ENCODE data around the gene SORBS1.

SORBS1 gene

DNA sequence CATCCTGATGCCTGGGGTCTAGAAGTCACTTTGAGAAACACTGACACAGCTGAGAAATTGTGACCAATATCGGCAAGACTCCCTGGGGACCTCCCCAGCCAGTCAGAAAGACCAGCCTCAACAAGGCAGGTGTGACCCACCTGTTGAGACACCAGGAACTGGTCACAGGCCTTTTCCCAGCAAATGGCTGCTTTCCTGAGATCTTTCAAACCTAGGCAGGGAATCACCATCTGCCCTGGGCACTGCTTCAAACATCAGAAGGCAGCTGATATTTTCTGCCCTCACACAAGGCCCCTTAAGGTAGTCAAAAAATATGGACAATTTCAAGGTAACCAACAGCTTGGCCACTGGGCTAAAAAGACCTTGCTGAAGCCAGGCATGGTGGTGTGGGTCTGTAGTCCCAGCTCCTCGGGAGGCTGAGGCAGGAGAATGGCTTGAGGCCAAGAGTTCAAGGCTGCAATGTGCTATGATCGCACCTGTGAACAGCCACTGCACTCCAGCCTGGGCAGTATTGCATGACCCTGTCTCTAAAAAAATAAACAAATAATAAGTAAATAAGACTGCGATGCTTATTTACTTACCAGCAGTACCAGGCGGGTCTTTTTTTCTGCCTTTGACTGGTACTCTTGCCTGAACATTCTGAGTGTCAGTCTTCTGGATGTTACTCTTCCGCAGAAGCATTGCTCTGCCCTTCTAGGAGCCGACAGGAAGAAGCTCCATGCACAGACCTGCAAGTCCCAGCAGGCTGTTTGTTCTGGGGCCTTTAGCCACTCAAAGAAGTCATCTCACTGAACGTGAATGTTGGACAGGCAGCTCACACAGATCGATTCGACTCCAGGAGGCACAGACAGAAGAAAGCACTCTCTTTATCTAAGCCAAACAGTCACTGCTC lies 59.7 kb downstream of the SORBS1 start:
- Histone ChIP-seq H3K27me3 (ENCODE audit: low read length) (no peaks in the 10 kb centered on the region), H3K79me2 (ENCODE audit: insufficient read depth, low read length) (no peaks in the 10 kb centered on the region), H3F3A (ENCODE audit: insufficient read depth) (no peaks in the 10 kb centered on the region), H2AFZ (ENCODE audit: low read depth, low read length, severe bottlenecking) (no peak overlapping the region), H3K9ac (ENCODE audit: low read length) (no peak overlapping the region), H3K36me3 (ENCODE audit: low read length) (no peaks in the 10 kb centered on the region), H3K9me2 (replicated peaks; ENCODE audit: insufficient read depth, low read length) (no peaks in the 10 kb centered on the region), H3K9me3 (ENCODE audit: insufficient read depth, low read length) (no peaks in the 10 kb centered on the region), H4K20me1 (ENCODE audit: low read depth, low read length) (no peaks in the 10 kb centered on the region), H3K27ac (ENCODE audit: low read depth, low read length) (no peak overlapping the region), H3K4me2 (ENCODE audit: low read depth, low read length, poor library complexity, severe bottlenecking) (no peak overlapping the region), H3K4me3 (ENCODE audit: insufficient read depth, low read length, poor library complexity, severe bottlenecking) (no peak overlapping the region)
- TF ChIP-seq, protein P1, sequence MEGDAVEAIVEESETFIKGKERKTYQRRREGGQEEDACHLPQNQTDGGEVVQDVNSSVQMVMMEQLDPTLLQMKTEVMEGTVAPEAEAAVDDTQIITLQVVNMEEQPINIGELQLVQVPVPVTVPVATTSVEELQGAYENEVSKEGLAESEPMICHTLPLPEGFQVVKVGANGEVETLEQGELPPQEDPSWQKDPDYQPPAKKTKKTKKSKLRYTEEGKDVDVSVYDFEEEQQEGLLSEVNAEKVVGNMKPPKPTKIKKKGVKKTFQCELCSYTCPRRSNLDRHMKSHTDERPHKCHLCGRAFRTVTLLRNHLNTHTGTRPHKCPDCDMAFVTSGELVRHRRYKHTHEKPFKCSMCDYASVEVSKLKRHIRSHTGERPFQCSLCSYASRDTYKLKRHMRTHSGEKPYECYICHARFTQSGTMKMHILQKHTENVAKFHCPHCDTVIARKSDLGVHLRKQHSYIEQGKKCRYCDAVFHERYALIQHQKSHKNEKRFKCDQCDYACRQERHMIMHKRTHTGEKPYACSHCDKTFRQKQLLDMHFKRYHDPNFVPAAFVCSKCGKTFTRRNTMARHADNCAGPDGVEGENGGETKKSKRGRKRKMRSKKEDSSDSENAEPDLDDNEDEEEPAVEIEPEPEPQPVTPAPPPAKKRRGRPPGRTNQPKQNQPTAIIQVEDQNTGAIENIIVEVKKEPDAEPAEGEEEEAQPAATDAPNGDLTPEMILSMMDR (IDR thresholded peaks at IDR 0.05; ENCODE audit: insufficient read depth, low read length, poor library complexity, severe bottlenecking) = no peak
- TF ChIP-seq EZH2phosphoT487 (conservative IDR thresholded peaks at IDR 0.05; ENCODE audit: low read length) = no peak

DNA sequence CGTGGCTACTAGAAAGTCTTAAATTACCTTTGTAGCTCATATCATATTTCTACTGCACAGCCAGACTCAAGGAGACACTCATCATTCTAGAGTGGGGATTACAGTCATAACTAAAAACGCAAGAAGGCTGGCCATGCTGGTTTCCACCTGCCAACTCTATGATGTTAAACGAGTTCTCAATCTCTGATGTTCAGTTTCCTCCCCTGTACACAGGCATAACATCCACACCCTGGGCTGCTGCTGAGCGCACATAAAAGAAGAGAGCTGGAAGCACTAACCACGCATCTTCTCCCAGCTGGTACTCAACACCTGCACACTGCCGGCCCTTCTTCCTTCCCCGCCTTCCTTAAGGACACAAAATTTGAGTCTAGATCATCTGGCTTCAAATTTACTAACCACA lies 60.5 kb downstream of the SORBS1 start:
- Histone ChIP-seq H3K9me3 (ENCODE audit: insufficient read depth, low read length) (no peaks in the 10 kb centered on the region), H3K4me3 (ENCODE audit: insufficient read depth, low read length, poor library complexity, severe bottlenecking) (no peak overlapping the region), H2AFZ (ENCODE audit: low read depth, low read length, severe bottlenecking) (no peak overlapping the region), H3K9me2 (replicated peaks; ENCODE audit: insufficient read depth, low read length) (no peaks in the 10 kb centered on the region), H3F3A (ENCODE audit: insufficient read depth) (no peaks in the 10 kb centered on the region), H3K27ac (ENCODE audit: low read depth, low read length) (no peak overlapping the region), H3K4me2 (ENCODE audit: low read depth, low read length, poor library complexity, severe bottlenecking) (no peak overlapping the region), H4K20me1 (ENCODE audit: low read depth, low read length) (no peaks in the 10 kb centered on the region), H3K79me2 (ENCODE audit: insufficient read depth, low read length) (no peaks in the 10 kb centered on the region), H3K36me3 (ENCODE audit: low read length) (no peaks in the 10 kb centered on the region), H3K9ac (ENCODE audit: low read length) (no peak overlapping the region), H3K27me3 (ENCODE audit: low read length) (no peaks in the 10 kb centered on the region)
- TF ChIP-seq, protein P1 (IDR thresholded peaks at IDR 0.05; ENCODE audit: insufficient read depth, low read length, poor library complexity, severe bottlenecking) = no peak
- TF ChIP-seq EZH2phosphoT487 (conservative IDR thresholded peaks at IDR 0.05; ENCODE audit: low read length) = no peak

DNA sequence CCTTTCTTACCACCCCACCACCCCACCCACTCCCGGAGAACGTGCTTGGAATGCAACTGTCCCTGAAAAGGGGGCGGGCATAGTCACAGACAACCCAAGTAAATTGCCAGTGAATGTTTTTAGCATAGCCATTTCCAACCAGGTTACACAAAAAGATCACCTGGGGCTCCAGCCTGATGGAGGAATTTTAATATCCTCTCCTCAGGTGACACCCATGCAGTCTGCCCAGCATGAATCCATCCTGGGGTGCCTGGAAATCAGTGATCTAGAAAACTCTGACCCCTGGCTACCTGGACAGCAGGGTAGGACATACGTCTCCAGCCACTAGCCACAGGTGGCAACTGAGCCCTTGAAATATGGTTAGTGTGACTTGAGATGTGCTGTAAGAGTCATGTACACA lies 61.1 kb downstream of the SORBS1 start:
- no peak overlapping the region for H3K4me2 ChIP-seq (ENCODE audit: low read depth, low read length, poor library complexity, severe bottlenecking)

More for the DNA sequence above, 61.1 kb downstream of the SORBS1 start:
- no peaks in the 10 kb centered on the region for H3K79me2 ChIP-seq (ENCODE audit: insufficient read depth, low read length)
- no peak overlapping the region for H3K4me3 ChIP-seq (ENCODE audit: insufficient read depth, low read length, poor library complexity, severe bottlenecking)
- H3F3A ChIP-seq (ENCODE audit: insufficient read depth) = no peaks in the 10 kb centered on the region
- no peak overlapping the region for H3K27ac ChIP-seq (ENCODE audit: low read depth, low read length)
- H3K27me3 ChIP-seq (ENCODE audit: low read length) = no peaks in the 10 kb centered on the region
- TF ChIP-seq, protein P1 (IDR thresholded peaks at IDR 0.05; ENCODE audit: insufficient read depth, low read length, poor library complexity, severe bottlenecking) = no peak
- no peak for TF ChIP-seq EZH2phosphoT487 (conservative IDR thresholded peaks at IDR 0.05; ENCODE audit: low read length)
- H4K20me1 ChIP-seq (ENCODE audit: low read depth, low read length) = no peaks in the 10 kb centered on the region
- H2AFZ ChIP-seq (ENCODE audit: low read depth, low read length, severe bottlenecking) = no peak overlapping the region
- H3K9me2 ChIP-seq (replicated peaks; ENCODE audit: insufficient read depth, low read length) = no peaks in the 10 kb centered on the region
- H3K36me3 ChIP-seq (ENCODE audit: low read length) = no peaks in the 10 kb centered on the region
- no peaks in the 10 kb centered on the region for H3K9me3 ChIP-seq (ENCODE audit: insufficient read depth, low read length)
- no peak overlapping the region for H3K9ac ChIP-seq (ENCODE audit: low read length)

All from SU-DHL-6 (cell line).